Smooth muscle cell (in vitro differentiated cells): ENCODE measurements around the gene DOCK7. TPM values are rescaled to one million over a fixed set of nuclear protein-coding genes. Genes with fewer than 3 reads are reported as not detected.

ENCODE experiments used
- DNase-seq: peaks from one replicate; lab custom pipeline; 2025; ENCODE audit not compliant: unreplicated experiment; lab: John Stamatoyannopoulos, UW
- H2AFZ ChIP-seq: fragments of 200-600 bp; sonication (generic); 2 replicates; pipeline ENCODE4 v1.6.0; 2016; ENCODE audit warnings: antibody characterized with exemption, low read depth, mild to moderate bottlenecking
- H3F3A ChIP-seq: fragments of 200-600 bp; sonication (generic); 2 replicates; pipeline ENCODE4 v1.6.0; 2017; ENCODE audit warnings: antibody characterized with exemption, low read depth
- H3K27ac ChIP-seq: fragments of 200-600 bp; sonication (generic); 2 replicates; pipeline ENCODE4 v1.5.1; 2016; ENCODE audit warnings: low read depth, mild to moderate bottlenecking
- H3K27me3 ChIP-seq: fragments of 200-600 bp; sonication (generic); 2 replicates; pipeline ENCODE4 v1.6.1; 2016; ENCODE audit warnings: low read depth, mild to moderate bottlenecking
- H3K36me3 ChIP-seq: fragments of 200-600 bp; sonication (generic); 2 replicates; pipeline ENCODE4 v1.5.1; 2016; ENCODE audit warnings: low read depth
- H3K4me1 ChIP-seq: fragments of 200-600 bp; sonication (generic); 2 replicates; pipeline ENCODE4 v1.5.1; 2016; ENCODE audit warnings: low read depth
- H3K4me2 ChIP-seq: fragments of 200-600 bp; sonication (generic); 2 replicates; pipeline ENCODE4 v1.6.0; 2016; ENCODE audit warnings: mild to moderate bottlenecking
- H3K4me3 ChIP-seq: fragments of 200-600 bp; sonication (generic); 2 replicates; pipeline ENCODE4 v1.5.1; 2016; ENCODE audit warnings: mild to moderate bottlenecking
- H3K79me2 ChIP-seq: fragments of 200-600 bp; sonication (generic); 2 replicates; pipeline ENCODE4 v1.6.0; 2016; ENCODE audit warnings: low read depth, mild to moderate bottlenecking
- H3K9ac ChIP-seq: fragments of 200-600 bp; sonication (generic); 2 replicates; pipeline ENCODE4 v1.6.0; 2016; ENCODE audit warnings: low read depth
- H3K9me3 ChIP-seq: fragments of 200-600 bp; sonication (generic); replicated peaks from 2 replicates; pipeline ENCODE4 v1.5.1; 2016; ENCODE audit warnings: low read depth
- H4K20me1 ChIP-seq: fragments of 200-600 bp; sonication (generic); 2 replicates; pipeline ENCODE4 v1.6.0; 2016; ENCODE audit warnings: low read depth
- WGBS: methylation state at CpG from one replicate; pipeline ENCODE4 v1.1.7; 2016; ENCODE audit warnings: low lambda C conversion rate; 5-methylcytosine and 5-hydroxymethylcytosine counted together
- polyA plus RNA-seq: library from polyadenylated mRNA; unstranded; fragments of >200 nt; fragmentation: Nextera tagmentation; extraction: Ambion mirVana; gene quantifications from 2 replicates; pipeline ENCODE4 v1.2.1, GENCODE V29; 2016
- small RNA-seq: library from RNA; depleted of rRNA; stranded (forward); fragments of <200 nt; gene quantifications from one replicate; pipeline ENCODE3, GENCODE V24; 2014
- total RNA-seq: library from RNA; depleted of rRNA; stranded (reverse); fragments of >200 nt; gene quantifications from 2 replicates; pipeline ENCODE4 v1.2.3, GENCODE V29; 2014
- TF ChIP-seq, protein P1 (sequence below): fragments of 200-600 bp; sonication (generic); IDR thresholded peaks from 2 replicates; pipeline ENCODE4 v1.5.1; 2017; ENCODE audit warnings: borderline replicate concordance, mild to moderate bottlenecking, antibody characterized with exemption; ENCODE audit not compliant: insufficient read depth, poor library complexity, severe bottlenecking

DOCK7 gene
- total and polyA plus RNA-seq, 2 experiments from 2014 or later, result 19.6 to 81.3 TPM

DNA sequence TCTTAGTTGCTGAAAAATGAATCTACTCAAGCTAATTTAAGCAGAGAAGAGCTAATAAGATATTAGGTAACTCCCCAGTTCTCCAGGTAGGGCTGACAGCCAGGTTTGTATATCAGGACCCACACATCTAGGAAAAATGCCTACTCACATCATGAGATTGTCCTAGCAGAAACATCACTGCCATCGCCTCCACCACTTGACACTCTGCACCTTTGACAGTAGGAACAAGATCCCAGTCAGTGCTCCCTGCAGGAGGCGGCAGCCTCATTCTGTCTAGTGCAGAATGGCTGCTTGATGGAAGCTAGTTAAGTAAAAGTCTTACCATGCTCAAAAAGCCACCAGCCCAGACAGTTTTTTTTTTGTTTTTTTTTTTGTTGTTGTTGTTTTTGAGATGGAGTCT is 282.9 kb downstream of the DOCK7 start:
- Histone ChIP-seq H3K27ac (no peak overlapping the region), H3K27me3 (no peaks in the 10 kb centered on the region), H3K79me2 (no peaks in the 10 kb centered on the region), H4K20me1 (no peaks in the 10 kb centered on the region), H3K4me3 (no peak overlapping the region), H3K4me1 (no peaks in the 10 kb centered on the region), H3F3A (no peaks in the 10 kb centered on the region), H3K9me3 (no peaks in the 10 kb centered on the region), H3K4me2 (no peak overlapping the region), H2AFZ (no peak overlapping the region), H3K9ac (no peak overlapping the region), H3K36me3 (no peaks in the 10 kb centered on the region)
- 94% methylated on average over 2 of the region's 2 CpGs for whole genome bisulfite sequencing
- TF ChIP-seq, protein P1, sequence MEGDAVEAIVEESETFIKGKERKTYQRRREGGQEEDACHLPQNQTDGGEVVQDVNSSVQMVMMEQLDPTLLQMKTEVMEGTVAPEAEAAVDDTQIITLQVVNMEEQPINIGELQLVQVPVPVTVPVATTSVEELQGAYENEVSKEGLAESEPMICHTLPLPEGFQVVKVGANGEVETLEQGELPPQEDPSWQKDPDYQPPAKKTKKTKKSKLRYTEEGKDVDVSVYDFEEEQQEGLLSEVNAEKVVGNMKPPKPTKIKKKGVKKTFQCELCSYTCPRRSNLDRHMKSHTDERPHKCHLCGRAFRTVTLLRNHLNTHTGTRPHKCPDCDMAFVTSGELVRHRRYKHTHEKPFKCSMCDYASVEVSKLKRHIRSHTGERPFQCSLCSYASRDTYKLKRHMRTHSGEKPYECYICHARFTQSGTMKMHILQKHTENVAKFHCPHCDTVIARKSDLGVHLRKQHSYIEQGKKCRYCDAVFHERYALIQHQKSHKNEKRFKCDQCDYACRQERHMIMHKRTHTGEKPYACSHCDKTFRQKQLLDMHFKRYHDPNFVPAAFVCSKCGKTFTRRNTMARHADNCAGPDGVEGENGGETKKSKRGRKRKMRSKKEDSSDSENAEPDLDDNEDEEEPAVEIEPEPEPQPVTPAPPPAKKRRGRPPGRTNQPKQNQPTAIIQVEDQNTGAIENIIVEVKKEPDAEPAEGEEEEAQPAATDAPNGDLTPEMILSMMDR, result no peak
- DNase-seq, result no peak

Small RNA genes lying within 50 kb of the gene (small RNA-seq; reads per million reads assigned to genes)
- gene AL451044.1, result not detected

Other genes starting within 250 kb of the DOCK7 start
- gene ANGPTL3, start 90.9 kb downstream of the DOCK7 start, total RNA-seq, result not detected in 2 replicates
- gene ANGPTL3, start 90.9 kb downstream of the DOCK7 start, polyA plus RNA-seq, result 0.48 TPM in 1 of 2 replicates, not detected in the other
- gene ATG4C, start 95.7 kb upstream of the DOCK7 start, total RNA-seq, result 13.4 and 13.5 TPM in 2 replicates
- gene ATG4C, start 95.7 kb upstream of the DOCK7 start, polyA plus RNA-seq, result 7.0 and 11.5 TPM in 2 replicates